IMR-90 (cell line): Measurements from ENCODE around the gene PDS5A. TPM values are rescaled to one million over a fixed set of nuclear protein-coding genes. Genes with fewer than 3 reads are reported as not detected.
A peak's percentile ranks its signal among the peaks of the same experiment; 100 is the strongest.

Experiments used
- ATAC-seq: fragments of 200-7000 bp; cut with Tn5 transposase; 2 replicates; pipeline ENCODE4 v1.9.1; 2020; ENCODE audit warnings: low read depth, mild to moderate bottlenecking, moderate library complexity
- BruUV-seq: library from RNA; stranded (reverse); fragments of 400-500 nt; replicated peaks from 2 replicates; lab custom pipeline; 2021; lab: Mats Ljungman, UMichigan
- CTCF ChIA-PET: fragments of 300-600 bp; formaldehyde crosslinking; extraction: SDS; loops from one replicate; lab custom pipeline; 2021; ENCODE audit warnings: antibody characterized with exemption; lab: Yijun Ruan, JAX
- POLR2A ChIA-PET: fragments of 300-600 bp; sonication (Branson Sonifier 250); formaldehyde crosslinking; loops from one replicate; lab custom pipeline; 2022; ENCODE audit warnings: antibody characterized with exemption; ENCODE audit not compliant: unreplicated experiment; lab: Charles Lee
- DNase-seq: peaks from one replicate; pipeline ENCODE4 v3.0.0; 2013
- H2AFZ ChIP-seq: replicated peaks from 2 replicates; pipeline ENCODE3; 2013; ENCODE audit warnings: low read length, mild to moderate bottlenecking; ENCODE audit not compliant: poor library complexity
- H2AK5ac ChIP-seq: 2 replicates; pipeline ENCODE4 v1.6.1; 2013; ENCODE audit warnings: low read depth, low read length, inconsistent platforms
- H2AK9ac ChIP-seq: replicated peaks from 2 replicates; pipeline ENCODE3; 2013; ENCODE audit warnings: mild to moderate bottlenecking, low read depth, low read length, moderate library complexity; ENCODE audit not compliant: poor library complexity
- H2BK120ac ChIP-seq: 2 replicates; pipeline ENCODE4 v1.6.1; 2013; ENCODE audit warnings: low read depth, low read length, inconsistent platforms
- H2BK15ac ChIP-seq: 3 replicates; pipeline ENCODE4 v1.6.1; 2013; ENCODE audit warnings: low read depth, low read length, inconsistent platforms
- H2BK20ac ChIP-seq: 2 replicates; pipeline ENCODE4 v1.6.1; 2013; ENCODE audit warnings: low read depth, mild to moderate bottlenecking, inconsistent platforms, low read length, moderate library complexity
- H2BK5ac ChIP-seq: 2 replicates; pipeline ENCODE4 v1.6.1; 2013; ENCODE audit warnings: mild to moderate bottlenecking, low read depth, low read length, inconsistent platforms; ENCODE audit not compliant: poor library complexity, severe bottlenecking
- H3K14ac ChIP-seq: replicated peaks from 2 replicates; pipeline ENCODE4 v1.6.1; 2013; ENCODE audit warnings: low read depth, low read length, inconsistent platforms
- H3K18ac ChIP-seq: 2 replicates; pipeline ENCODE4 v1.6.1; 2013; ENCODE audit warnings: low read depth, low read length, control low read depth
- H3K23ac ChIP-seq: 2 replicates; pipeline ENCODE4 v1.6.1; 2013; ENCODE audit warnings: low read depth, low read length, inconsistent platforms
- H3K27ac ChIP-seq: 2 replicates; pipeline ENCODE4 v1.5.1; 2013; ENCODE audit warnings: mild to moderate bottlenecking, control low read depth, low read length; ENCODE audit not compliant: insufficient read depth
- H3K27me3 ChIP-seq: 2 replicates; pipeline ENCODE4 v1.6.1; 2013; ENCODE audit warnings: low read length; ENCODE audit not compliant: control insufficient read depth, insufficient read depth
- H3K36me3 ChIP-seq: 2 replicates; pipeline ENCODE4 v1.6.1; 2013; ENCODE audit warnings: low read length, mixed read lengths; ENCODE audit not compliant: control insufficient read depth, insufficient read depth
- H3K4ac ChIP-seq: 2 replicates; pipeline ENCODE4 v1.6.1; 2013; ENCODE audit warnings: low read depth, low read length, inconsistent platforms
- H3K4me1 ChIP-seq: 2 replicates; pipeline ENCODE4 v1.6.1; 2013; ENCODE audit warnings: low read length, mixed read lengths; ENCODE audit not compliant: control insufficient read depth, insufficient read depth
- H3K4me2 ChIP-seq: 2 replicates; pipeline ENCODE4 v1.6.1; 2013; ENCODE audit warnings: low read depth, mild to moderate bottlenecking, control low read depth, low read length, moderate library complexity
- H3K4me3 ChIP-seq: 2 replicates; pipeline ENCODE4 v1.5.1; 2013; ENCODE audit warnings: low read depth, mild to moderate bottlenecking, control low read depth, low read length, moderate library complexity; ENCODE audit not compliant: insufficient read depth
- H3K56ac ChIP-seq: 2 replicates; pipeline ENCODE4 v1.6.1; 2013; ENCODE audit warnings: low read length, inconsistent platforms; ENCODE audit not compliant: insufficient read depth; ENCODE audit errors: extremely low read depth
- H3K79me1 ChIP-seq, 2 experiments: 2 replicates each; pipeline ENCODE4 v1.6.1; 2013; ENCODE audit warnings: low read length in 2 of 2, inconsistent platforms in 1 of 2, low read depth in 1 of 2
- H3K9ac ChIP-seq: 2 replicates; pipeline ENCODE4 v1.6.1; 2013; ENCODE audit warnings: low read depth, low read length, control low read depth
- H3K9me1 ChIP-seq: 2 replicates; pipeline ENCODE4 v1.6.1; 2013; ENCODE audit warnings: low read length, inconsistent platforms; ENCODE audit not compliant: insufficient read depth
- H3K9me3 ChIP-seq: 2 replicates; pipeline ENCODE4 v1.6.1; 2013; ENCODE audit warnings: low read length; ENCODE audit not compliant: control insufficient read depth, insufficient read depth
- H4K20me1 ChIP-seq: 2 replicates; pipeline ENCODE4 v1.6.1; 2013; ENCODE audit warnings: low read length, inconsistent platforms; ENCODE audit not compliant: insufficient read depth
- H4K5ac ChIP-seq: 2 replicates; pipeline ENCODE4 v1.6.1; 2013; ENCODE audit warnings: mild to moderate bottlenecking, low read depth, low read length, control low read depth
- H4K8ac ChIP-seq, 2 experiments: 2 replicates each; pipeline ENCODE4 v1.6.1; 2013; ENCODE audit warnings: low read depth in 2 of 2, low read length in 2 of 2, control low read depth in 1 of 2, inconsistent platforms in 1 of 2
- H4K91ac ChIP-seq: 2 replicates; pipeline ENCODE4 v1.6.1; 2013; ENCODE audit warnings: low read depth, low read length, inconsistent platforms; ENCODE audit not compliant: insufficient read depth
- NFE2L2 ChIP-seq: fragments of 150-350 bp; IDR thresholded peaks from 2 replicates; pipeline ENCODE4 v1.6.1; 2016; ENCODE audit warnings: low read depth, mild to moderate bottlenecking, low read length
- RFX5 ChIP-seq: IDR thresholded peaks from 2 replicates; pipeline ENCODE4 v1.8.0; 2012; ENCODE audit warnings: low read depth, mild to moderate bottlenecking, low read length, moderate library complexity
- SMC3 ChIP-seq: fragments of 150-350 bp; IDR thresholded peaks from 2 replicates; pipeline ENCODE4 v1.6.1; 2016; ENCODE audit warnings: low read depth, mild to moderate bottlenecking, antibody characterized with exemption, low read length, moderate library complexity
- WGBS, 2 experiments: methylation state at CpG; one replicate each; pipeline versions ENCODE4 v1.1.5 to v1.1.7; 2013; ENCODE audit warnings: missing lambda C conversion rate in 2 of 2; ENCODE audit not compliant: insufficient read length in 1 of 2; ENCODE audit errors: extremely low coverage in 2 of 2; 5-methylcytosine and 5-hydroxymethylcytosine counted together
- dilution Hi-C: fragments of 300-500 bp; cut with HindIII; formaldehyde crosslinking; loops from one replicate; pipeline ENCODE4 v1.14.3; 2018; ENCODE audit warnings: low sequenced_read_pairs; ENCODE audit not compliant: unreplicated experiment
- in situ Hi-C: fragments of 300-500 bp; cut with MboI; formaldehyde crosslinking; loops from 3 replicates; pipeline ENCODE4 v1.14.3; 2019; ENCODE audit warnings: low sequenced_read_pairs, inconsistent platforms, mixed read lengths
- intact Hi-C: fragments of 100-400 bp; cut with micrococcal nuclease; formaldehyde crosslinking; loops from 2 replicates; pipeline ENCODE4 v1.10.0; 2022
- polyA plus RNA-seq, 3 experiments: library from polyadenylated mRNA; depleted of rRNA; stranded (reverse); fragments of >200 nt; gene quantifications; 2 replicates each; pipeline ENCODE4 v1.2.3, GENCODE V29; 2012; ENCODE audit warnings: low replicate concordance in 1 of 3
- total RNA-seq: library from RNA; depleted of rRNA; stranded (reverse); fragments of >200 nt; gene quantifications from 2 replicates; pipeline ENCODE4 v1.2.3, GENCODE V29; 2012

The PDS5A gene
- total and polyA plus RNA-seq, 2 of the 4 experiments (the other 2 are of a cell fraction), result 16.3 to 33.5 TPM

- dilution Hi-C loops, result no loop called here
- no peaks in the 10 kb centered on the region for H3K27me3 ChIP-seq
- no peak overlapping the region for H3K9ac ChIP-seq
- H3K4ac ChIP-seq, result no peak overlapping the region
- ChIA-PET CTCF (interaction anchor here (0.7 to 1.3 kb wide), 3 partner anchors 10 to 943 kb away, joined by 3 to 4 read pairs (median 3); no protein-coding TSS in a partner anchor), POLR2A (interaction anchor here (0.6 kb wide), 1 partner anchor 936 kb away, joined by 3 read pairs; no protein-coding TSS in a partner anchor)
- DNase-seq (no peak), ATAC-seq (no peak)
- H3K27ac ChIP-seq, result no peak overlapping the region
- H4K91ac ChIP-seq, result no peak overlapping the region
- H4K8ac ChIP-seq, result no peak overlapping the region
- intact Hi-C loops, result no loop called here
- no peak overlapping the region for H2AK9ac ChIP-seq
- H2BK15ac ChIP-seq, result no peak overlapping the region
- no peaks in the 10 kb centered on the region for H3K4me1 ChIP-seq
- no peak overlapping the region for H4K5ac ChIP-seq
- no peaks in the 10 kb centered on the region for H3K9me3 ChIP-seq
- H3K56ac ChIP-seq, result no peak overlapping the region
- H2BK120ac ChIP-seq, result no peak overlapping the region
- peaks cover 16 to 33% of the 10 kb centered on the region in 2 experiments for H3K79me1 ChIP-seq
- in situ Hi-C loops, result no loop called here
- H3K23ac ChIP-seq, result no peak overlapping the region
- H2BK5ac ChIP-seq, result no peak overlapping the region
- H3K36me3 ChIP-seq, result peaks cover 19% of the 10 kb centered on the region
- no peak overlapping the region for H2BK20ac ChIP-seq
- TF ChIP-seq NFE2L2, result peak; percentile 50; the same call in 1 of the 2 replicates
- no peak for TF ChIP-seq SMC3
- TF ChIP-seq RFX5, result no peak
- no peaks in the 10 kb centered on the region for H3K9me1 ChIP-seq
- no peak overlapping the region for H3K14ac ChIP-seq
- no TSS peak for BruUV-seq
- H3K4me2 ChIP-seq, result no peak overlapping the region
- no peak overlapping the region for H2AFZ ChIP-seq
- H3K18ac ChIP-seq, result no peak overlapping the region
- no peak overlapping the region for H2AK5ac ChIP-seq
- H3K4me3 ChIP-seq, result no peak overlapping the region
- H4K20me1 ChIP-seq, result no peaks in the 10 kb centered on the region
- WGBS, 2 experiments, result no CpG with 5 or more reads among the region's 3 CpGs
Observed at GRCh38 chr4:39910064-39910463, 67.6 kb downstream of the PDS5A start.
